Measurements from ENCODE around the gene KISS1R. TPM values are rescaled to one million over a fixed set of nuclear protein-coding genes. Genes with fewer than 3 reads are reported as not detected.

KISS1R gene
- total and polyA plus RNA-seq, 4 donors: not detected

GRCh38 chr19:961866-962620 is 44.9 kb downstream of the KISS1R start:
- Histone ChIP-seq H3K36me3 (ENCODE audit: control insufficient read depth in 4 of 4, insufficient read depth in 3 of 4, low read depth in 1 of 4, low read length in 3 of 4) (peaks cover 0 to 16% (median 2%) of the 10 kb centered on the region in 4 donors), H3K9ac (ENCODE audit: low read depth in 1 of 2, low read length in 2 of 2) (no peak overlapping the region), H3K27me3 (ENCODE audit: control insufficient read depth in 4 of 4, insufficient read depth in 4 of 4, low read length in 3 of 4) (no peaks in the 10 kb centered on the region), H3K4me3 (ENCODE audit: low read depth in 1 of 3, low read length in 3 of 3) (no peak overlapping the region), H3K4me1 (ENCODE audit: control insufficient read depth in 4 of 4, insufficient read depth in 4 of 4, low read length in 3 of 4) (no peaks in the 10 kb centered on the region), H3K9me3 (ENCODE audit: control insufficient read depth in 4 of 4, low read length in 3 of 4) (no peaks in the 10 kb centered on the region), H3K27ac (ENCODE audit: low read depth in 1 of 2, low read length in 2 of 2) (no peak overlapping the region)
- 82% methylated on average over 14 of the region's 14 CpGs for WGBS
- TF ChIP-seq FOXA1 (IDR thresholded peaks at IDR 0.05): no peak
- no peak for TF ChIP-seq YY1 (IDR thresholded peaks at IDR 0.05)
- TF ChIP-seq GABPA (IDR thresholded peaks at IDR 0.05 in 1 of 2, conservative IDR thresholded peaks at IDR 0.05 in 1 of 2): no peak
- TF ChIP-seq HNF4A (conservative IDR thresholded peaks at IDR 0.05): no peak
- no peak for TF ChIP-seq EGR1 (IDR thresholded peaks at IDR 0.05; ENCODE audit: low read depth in 2 of 2)
- TF ChIP-seq ZBTB33 (IDR thresholded peaks at IDR 0.05): no peak
- peak; percentile 85 for DNase-seq (ENCODE audit: low spot score)

DNA sequence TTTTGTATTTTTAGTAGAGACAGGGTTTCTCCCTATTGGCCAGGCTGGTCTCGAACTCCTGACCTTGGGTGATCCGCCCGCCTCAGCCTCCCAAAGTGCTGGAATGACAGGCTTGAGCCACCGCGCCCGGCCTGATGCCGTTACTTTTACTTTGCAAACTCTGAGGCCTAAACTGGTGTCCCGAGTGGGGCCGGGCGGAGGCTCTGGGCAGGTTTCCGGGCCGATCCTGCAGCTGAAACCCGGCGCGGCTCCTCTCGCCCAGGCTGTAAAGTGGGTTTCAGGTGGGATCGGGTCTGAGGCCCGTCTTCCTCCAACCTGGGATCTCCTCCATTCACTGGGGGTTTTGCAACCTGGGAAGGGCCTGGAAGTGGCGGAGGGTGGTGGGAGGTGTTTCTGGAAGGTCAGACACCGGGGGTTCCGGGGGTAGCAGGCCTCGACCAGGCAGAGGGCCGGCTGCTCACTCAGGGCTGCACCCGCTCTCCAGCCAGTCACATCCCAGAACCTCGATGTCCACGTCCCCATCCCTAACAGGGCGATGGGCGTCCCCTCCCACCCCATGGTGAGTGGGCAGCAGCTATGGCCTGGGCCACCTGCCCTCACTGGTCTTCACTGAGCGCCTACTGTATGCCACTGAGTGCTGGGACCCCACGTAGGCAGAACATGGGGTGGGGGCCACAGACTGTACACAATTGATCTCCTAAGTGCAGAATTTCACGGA is 45.7 kb downstream of the KISS1R start:
- no peaks in the 10 kb centered on the region for H3K4me1 ChIP-seq (ENCODE audit: control insufficient read depth in 4 of 4, insufficient read depth in 4 of 4, low read length in 3 of 4)
- WGBS: 90% methylated on average over 31 of the region's 31 CpGs
- no peaks in the 10 kb centered on the region for H3K9me3 ChIP-seq (ENCODE audit: control insufficient read depth in 4 of 4, low read length in 3 of 4)
- DNase-seq (ENCODE audit: low spot score): no peak
- H3K27me3 ChIP-seq (ENCODE audit: control insufficient read depth in 4 of 4, insufficient read depth in 4 of 4, low read length in 3 of 4): no peaks in the 10 kb centered on the region
- peaks cover 0 to 18% (median 2%) of the 10 kb centered on the region in 4 donors for H3K36me3 ChIP-seq (ENCODE audit: control insufficient read depth in 4 of 4, insufficient read depth in 3 of 4, low read depth in 1 of 4, low read length in 3 of 4)
- no peak overlapping the region for H3K4me3 ChIP-seq (ENCODE audit: low read depth in 1 of 3, low read length in 3 of 3)
- TF ChIP-seq EGR1 (IDR thresholded peaks at IDR 0.05; ENCODE audit: low read depth in 2 of 2) (no peak), HNF4A (conservative IDR thresholded peaks at IDR 0.05) (no peak), CTCF (IDR thresholded peaks at IDR 0.05; ENCODE audit: low read depth, low read length, missing input control) (no peak), YY1 (IDR thresholded peaks at IDR 0.05) (no peak), GABPA (IDR thresholded peaks at IDR 0.05 in 1 of 2, conservative IDR thresholded peaks at IDR 0.05 in 1 of 2) (no peak), JUND (IDR thresholded peaks at IDR 0.05) (no peak), RAD21 (IDR thresholded peaks at IDR 0.05) (no peak), SP1 (IDR thresholded peaks at IDR 0.05) (no peak), MAX (IDR thresholded peaks at IDR 0.05) (no peak), ZBTB33 (IDR thresholded peaks at IDR 0.05) (no peak)
- TF ChIP-seq, protein P1, sequence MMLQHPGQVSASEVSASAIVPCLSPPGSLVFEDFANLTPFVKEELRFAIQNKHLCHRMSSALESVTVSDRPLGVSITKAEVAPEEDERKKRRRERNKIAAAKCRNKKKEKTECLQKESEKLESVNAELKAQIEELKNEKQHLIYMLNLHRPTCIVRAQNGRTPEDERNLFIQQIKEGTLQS (IDR thresholded peaks at IDR 0.05): no peak
- no peak overlapping the region for H3K27ac ChIP-seq (ENCODE audit: low read depth in 1 of 2, low read length in 2 of 2)
- no peak overlapping the region for H3K9ac ChIP-seq (ENCODE audit: low read depth in 1 of 2, low read length in 2 of 2)

All from liver (tissue), 9 donors.